ENCODE measurements around the gene C1QTNF1. TPM values are rescaled to one million over a fixed set of nuclear protein-coding genes. Genes with fewer than 3 reads are reported as not detected.
A peak's percentile ranks its signal among the peaks of the same experiment; 100 is the strongest.

The C1QTNF1 gene
- total RNA-seq, 6 donors from 2014 or later, result 9.3 to 30.4 (median 14.1) TPM

GRCh38 chr17:78985395-78985794 is 38.6 kb upstream of the C1QTNF1 start:
- DNase-seq (no peak), ATAC-seq (ENCODE audit: low FRiP score in 2 of 2) (no peak)
- no peak for TF ChIP-seq POLR2A (IDR thresholded peaks at IDR 0.05)
- no peak for TF ChIP-seq POLR2AphosphoS5 (IDR thresholded peaks at IDR 0.05)
- no peak for TF ChIP-seq EP300 (IDR thresholded peaks at IDR 0.05)
- TF ChIP-seq CTCF (IDR thresholded peaks at IDR 0.05), result no peak
- no peaks in the 10 kb centered on the region for H3K27me3 ChIP-seq
- H3K4me3 ChIP-seq, result no peak overlapping the region
- peaks cover 18 to 31% (median 27%) of the 10 kb centered on the region in 4 donors for H3K4me1 ChIP-seq
- H3K9me3 ChIP-seq, result no peaks in the 10 kb centered on the region
- H3K36me3 ChIP-seq, result peaks cover 0 to 6% (median 2%) of the 10 kb centered on the region in 4 donors
- H3K27ac ChIP-seq, result peak overlapping the region in 3 of 4 donors; percentile 77 to 85 (median 82)
- 87 to 95% methylated on average over 5 of the region's 5 CpGs for WGBS, 2 donors

- peak overlapping the region in 3 of 4 donors; percentile 27 to 40 (median 34) for H3K4me3 ChIP-seq
- H3K36me3 ChIP-seq, result peaks cover 4 to 14% (median 9%) of the 10 kb centered on the region in 4 donors
- 18 to 22% methylated on average over 6 of the region's 6 CpGs for WGBS, 2 donors
- no peaks in the 10 kb centered on the region for H3K9me3 ChIP-seq
- DNase-seq (peak in 1 of 2 donors; percentile 73), ATAC-seq (ENCODE audit: low FRiP score in 2 of 2) (peak in 1 of 2 donors; percentile 85)
- peak overlapping the region; percentile 77 to 87 (median 84) for H3K27ac ChIP-seq
- peak in 1 of 4 donors; percentile 19 for TF ChIP-seq POLR2A (IDR thresholded peaks at IDR 0.05)
- TF ChIP-seq EP300 (IDR thresholded peaks at IDR 0.05), result no peak
- no peak for TF ChIP-seq POLR2AphosphoS5 (IDR thresholded peaks at IDR 0.05)
- peak in 4 of 6 experiments; percentile 9 to 45 (median 32) for TF ChIP-seq CTCF (IDR thresholded peaks at IDR 0.05)
- no peaks in the 10 kb centered on the region for H3K27me3 ChIP-seq
- peaks cover 18 to 30% (median 27%) of the 10 kb centered on the region in 4 donors for H3K4me1 ChIP-seq
These were observed 37.8 kb upstream of the C1QTNF1 start for GRCh38 chr17:78986048-78986648.

GRCh38 chr17:78986649-78987328 is 37.2 kb upstream of the C1QTNF1 start:
- Histone ChIP-seq H3K27ac (peak overlapping the region; percentile 77 to 87 (median 84)), H3K4me3 (peak overlapping the region; percentile 18 to 40 (median 30)), H3K9me3 (no peaks in the 10 kb centered on the region), H3K4me1 (peaks cover 18 to 30% (median 27%) of the 10 kb centered on the region in 4 donors), H3K36me3 (peaks cover 4 to 20% (median 15%) of the 10 kb centered on the region in 4 donors), H3K27me3 (no peaks in the 10 kb centered on the region)
- TF ChIP-seq POLR2AphosphoS5 (IDR thresholded peaks at IDR 0.05) (no peak), EP300 (IDR thresholded peaks at IDR 0.05) (peak in 1 of 4 donors; percentile 3), CTCF (IDR thresholded peaks at IDR 0.05) (no peak)
- ATAC-seq (ENCODE audit: low FRiP score in 2 of 2) (peak; percentile 64 to 82), DNase-seq (peak in 1 of 2 donors; percentile 79)
- 2 to 4% methylated on average over 15 of the region's 15 CpGs for WGBS, 2 donors

- H3K27me3 ChIP-seq, result no peaks in the 10 kb centered on the region
- no peak overlapping the region for H3K4me3 ChIP-seq
- WGBS, 2 donors, result 52 to 55% methylated on average over 6 of the region's 6 CpGs
- peaks cover 10 to 34% (median 21%) of the 10 kb centered on the region in 4 donors for H3K36me3 ChIP-seq
- peak overlapping the region in 3 of 4 donors; percentile 82 to 87 (median 85) for H3K27ac ChIP-seq
- peaks cover 18 to 30% (median 28%) of the 10 kb centered on the region in 4 donors for H3K4me1 ChIP-seq
- H3K9me3 ChIP-seq, result no peaks in the 10 kb centered on the region
- no peak for DNase-seq
- TF ChIP-seq EP300 (IDR thresholded peaks at IDR 0.05) (no peak), CTCF (IDR thresholded peaks at IDR 0.05) (no peak), POLR2A (IDR thresholded peaks at IDR 0.05) (no peak), POLR2AphosphoS5 (IDR thresholded peaks at IDR 0.05) (no peak)
- ATAC-seq (ENCODE audit: low FRiP score in 2 of 2), result no peak
These were observed 35.8 kb upstream of the C1QTNF1 start for GRCh38 chr17:78988152-78988551.
